Colonic mucosa (tissue), 4 donors: ENCODE results near the gene PLPPR3. TPM values are rescaled to one million over a fixed set of nuclear protein-coding genes. Genes with fewer than 3 reads are reported as not detected.
A peak's percentile ranks its signal among the peaks of the same experiment; 100 is the strongest.

Source experiments
- DNase-seq: peaks from one replicate; pipeline ENCODE4 v3.0.0-alpha.2; 2020
- H3K27ac ChIP-seq: fragments of 200-600 bp; one replicate; pipeline ENCODE4 v1.8.0; 2021
- H3K27me3 ChIP-seq: fragments of 200-600 bp; one replicate; pipeline ENCODE4 v1.8.0; 2021
- H3K36me3 ChIP-seq: fragments of 200-600 bp; one replicate; pipeline ENCODE4 v1.8.0; 2021
- H3K4me1 ChIP-seq: fragments of 200-600 bp; one replicate; pipeline ENCODE4 v1.8.0; 2021; ENCODE audit warnings: mild to moderate bottlenecking
- H3K4me3 ChIP-seq: fragments of 200-600 bp; one replicate; pipeline ENCODE4 v1.8.0; 2021
- H3K9ac ChIP-seq, 2 donors: one replicate each; pipeline ENCODE4 v1.7.0; 2013; ENCODE audit warnings: control low read depth in 2 of 2, low read depth in 2 of 2, low read length in 2 of 2
- H3K9me3 ChIP-seq: fragments of 200-600 bp; one replicate; pipeline ENCODE4 v1.8.0; 2021
- intact Hi-C: fragments of 100-400 bp; cut with DNase I; formaldehyde crosslinking; loops from one replicate; pipeline ENCODE4 v1.14.1; 2022
- total RNA-seq, 2 donors: library from RNA; stranded (reverse); fragmentation: NEBNext Ultra II Directional in 1 of 2; extraction: Animal tissue kit (Norgen Biotek cat#: 25700) in 1 of 2; gene quantifications; one replicate each; pipeline ENCODE4 v1.2.1, GENCODE V29; 2021
- TF ChIP-seq, protein P1 (sequence below): fragments of 200-600 bp; IDR thresholded peaks from one replicate; pipeline ENCODE4 v1.8.0; 2022; ENCODE audit warnings: antibody characterized with exemption, mild to moderate bottlenecking
- donor health status: healthy.
- donor health status: DM: no; HTN: no; CAD: no.
- donor health status: DM: no; HTN: no; CAD: no.

Gene PLPPR3
- total RNA-seq, 2 donors from 2014 or later = 0.22 TPM; not detected in 1

DNA sequence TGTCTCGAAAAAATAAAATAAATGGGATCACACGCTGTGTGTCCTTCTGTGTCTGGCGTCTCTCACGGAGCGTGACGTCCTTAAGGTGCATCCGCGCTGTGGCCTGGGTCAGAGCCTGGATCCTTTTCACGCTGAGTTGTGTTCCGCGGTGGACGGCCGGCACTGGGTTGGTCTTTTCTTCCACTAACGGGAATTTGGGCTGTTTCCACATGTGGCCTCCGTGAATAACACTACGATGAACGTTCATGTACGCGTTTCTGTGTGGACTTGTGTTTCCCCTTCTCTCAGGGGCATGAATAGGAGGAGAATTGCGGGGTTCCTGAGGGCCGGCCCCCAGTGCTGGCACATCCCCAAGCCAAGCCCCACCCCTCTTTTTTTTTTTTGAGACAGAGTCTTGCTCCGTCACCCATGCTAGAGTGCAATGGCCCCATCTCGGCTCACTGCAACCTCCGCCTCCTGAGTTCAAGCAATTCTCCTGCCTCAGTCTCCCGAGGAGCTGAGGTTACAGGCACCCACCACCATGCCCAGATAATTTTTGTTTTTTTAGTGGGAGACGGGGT is 30.7 kb downstream of the PLPPR3 start:
- Histone ChIP-seq H3K27ac (no peak overlapping the region), H3K36me3 (no peaks in the 10 kb centered on the region), H3K9me3 (no peaks in the 10 kb centered on the region), H3K4me1 (no peaks in the 10 kb centered on the region), H3K9ac (no peak overlapping the region), H3K4me3 (no peak overlapping the region), H3K27me3 (no peaks in the 10 kb centered on the region)
- no peak for DNase-seq
- intact Hi-C loops = no loop called here
- TF ChIP-seq, protein P1, sequence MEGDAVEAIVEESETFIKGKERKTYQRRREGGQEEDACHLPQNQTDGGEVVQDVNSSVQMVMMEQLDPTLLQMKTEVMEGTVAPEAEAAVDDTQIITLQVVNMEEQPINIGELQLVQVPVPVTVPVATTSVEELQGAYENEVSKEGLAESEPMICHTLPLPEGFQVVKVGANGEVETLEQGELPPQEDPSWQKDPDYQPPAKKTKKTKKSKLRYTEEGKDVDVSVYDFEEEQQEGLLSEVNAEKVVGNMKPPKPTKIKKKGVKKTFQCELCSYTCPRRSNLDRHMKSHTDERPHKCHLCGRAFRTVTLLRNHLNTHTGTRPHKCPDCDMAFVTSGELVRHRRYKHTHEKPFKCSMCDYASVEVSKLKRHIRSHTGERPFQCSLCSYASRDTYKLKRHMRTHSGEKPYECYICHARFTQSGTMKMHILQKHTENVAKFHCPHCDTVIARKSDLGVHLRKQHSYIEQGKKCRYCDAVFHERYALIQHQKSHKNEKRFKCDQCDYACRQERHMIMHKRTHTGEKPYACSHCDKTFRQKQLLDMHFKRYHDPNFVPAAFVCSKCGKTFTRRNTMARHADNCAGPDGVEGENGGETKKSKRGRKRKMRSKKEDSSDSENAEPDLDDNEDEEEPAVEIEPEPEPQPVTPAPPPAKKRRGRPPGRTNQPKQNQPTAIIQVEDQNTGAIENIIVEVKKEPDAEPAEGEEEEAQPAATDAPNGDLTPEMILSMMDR = no peak

DNA sequence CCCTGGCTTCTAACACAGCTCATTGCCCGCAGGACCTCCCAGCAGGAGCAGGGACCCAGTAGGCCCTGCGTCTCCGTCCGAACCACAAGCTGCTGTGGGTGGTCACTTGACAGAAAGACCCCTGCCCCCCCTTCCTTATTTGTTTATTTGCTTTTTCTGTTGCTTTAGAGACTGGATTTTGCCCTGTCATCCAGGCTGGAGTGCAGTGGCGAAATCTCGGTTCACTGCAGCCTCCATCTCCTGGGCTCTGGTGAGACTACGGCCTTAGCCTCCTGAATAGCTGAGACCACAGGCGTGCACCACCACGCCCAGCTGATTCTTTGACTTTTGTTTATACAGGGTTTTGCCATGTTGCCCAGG is 32.1 kb downstream of the PLPPR3 start:
- DNase-seq = no peak
- no peaks in the 10 kb centered on the region for H3K36me3 ChIP-seq
- no peak overlapping the region for H3K4me3 ChIP-seq
- TF ChIP-seq, protein P1 = no peak
- H3K9me3 ChIP-seq = no peaks in the 10 kb centered on the region
- no peaks in the 10 kb centered on the region for H3K4me1 ChIP-seq
- H3K9ac ChIP-seq = no peak overlapping the region
- H3K27ac ChIP-seq = peak overlapping the region; percentile 6
- no peaks in the 10 kb centered on the region for H3K27me3 ChIP-seq
- intact Hi-C loops = no loop called here

DNA sequence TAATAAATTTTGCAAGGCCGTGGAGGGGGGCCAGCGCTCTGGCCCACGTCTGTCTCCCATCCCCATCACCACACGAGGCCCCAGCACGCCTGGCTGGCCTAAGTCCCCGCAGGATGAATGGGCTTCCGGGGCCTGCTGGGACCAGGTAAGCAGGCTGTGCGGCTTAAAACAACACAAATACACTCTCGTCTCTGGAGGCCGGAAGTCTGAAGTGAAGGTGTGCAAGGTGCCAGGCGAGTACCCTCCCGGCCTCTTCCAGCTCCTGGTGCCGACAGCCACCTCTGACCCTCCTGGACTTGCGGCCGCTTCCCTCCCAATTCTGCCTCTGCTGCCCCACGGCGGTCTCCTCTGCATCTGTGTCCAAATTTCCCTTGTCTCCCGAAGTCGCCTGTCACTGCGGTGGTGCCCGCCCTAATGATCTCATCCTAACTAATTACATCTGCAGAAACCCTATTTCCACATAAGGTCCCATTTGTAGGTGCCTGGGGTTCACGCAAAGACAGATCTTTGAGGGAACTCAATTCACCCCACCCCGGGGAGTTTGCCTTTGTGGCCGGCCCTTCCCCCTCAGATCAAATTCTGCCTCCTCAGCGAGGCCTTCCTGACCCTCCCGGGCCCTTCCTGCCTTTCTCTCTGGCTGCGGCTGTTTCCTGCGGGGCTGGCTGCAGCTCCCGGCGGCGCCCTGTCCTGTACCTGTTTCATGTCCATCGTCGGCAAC is 32.6 kb downstream of the PLPPR3 start:
- H3K27me3 ChIP-seq = no peaks in the 10 kb centered on the region
- no peaks in the 10 kb centered on the region for H3K4me1 ChIP-seq
- H3K27ac ChIP-seq = peak overlapping the region; percentile 6
- TF ChIP-seq, protein P1 = no peak
- intact Hi-C loops = no loop called here
- H3K9me3 ChIP-seq = no peaks in the 10 kb centered on the region
- DNase-seq = no peak
- no peak overlapping the region for H3K4me3 ChIP-seq
- H3K9ac ChIP-seq = peak overlapping the region in 1 of 2 donors; percentile 2
- no peaks in the 10 kb centered on the region for H3K36me3 ChIP-seq

DNA sequence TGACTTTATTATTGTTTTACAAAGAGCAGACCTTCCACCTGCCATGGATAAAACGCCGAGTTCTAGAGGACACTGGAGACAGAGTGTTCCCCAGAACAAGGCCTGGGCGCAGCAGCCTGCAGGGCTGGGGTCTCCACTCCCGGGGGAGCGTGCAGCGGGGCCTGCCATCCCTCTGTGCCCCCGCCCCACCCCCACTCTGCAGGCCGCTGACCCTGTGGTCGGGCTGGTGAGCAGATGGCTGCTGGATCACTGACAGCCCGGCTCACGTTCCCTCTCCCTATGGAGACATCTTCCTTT is 33.1 kb downstream of the PLPPR3 start:
- Histone ChIP-seq H3K4me1 (no peaks in the 10 kb centered on the region), H3K4me3 (no peak overlapping the region), H3K27ac (no peak overlapping the region), H3K9me3 (no peaks in the 10 kb centered on the region), H3K27me3 (no peaks in the 10 kb centered on the region), H3K36me3 (no peaks in the 10 kb centered on the region), H3K9ac (no peak overlapping the region)
- intact Hi-C loops = no loop called here
- no peak for DNase-seq
- TF ChIP-seq, protein P1 = no peak

DNA sequence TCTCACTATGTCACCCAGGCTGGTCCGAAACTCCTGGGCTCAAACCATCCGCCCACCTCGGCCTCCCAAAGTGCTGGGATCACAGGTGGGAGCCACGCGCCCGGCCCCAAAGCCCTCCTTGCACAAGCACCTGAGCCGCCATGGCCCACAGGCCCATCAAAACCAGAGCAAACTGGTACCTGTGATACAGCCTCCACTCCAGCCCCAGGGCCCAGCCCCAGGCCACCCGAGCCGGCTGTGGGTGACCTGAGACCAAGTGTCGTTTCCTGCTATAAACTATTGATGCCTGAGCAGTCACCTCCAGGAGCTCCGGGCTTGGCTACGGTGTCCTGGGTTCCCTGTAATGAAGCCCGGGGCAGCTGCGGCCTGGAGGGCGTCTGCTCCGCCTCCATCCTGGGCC is 34.2 kb downstream of the PLPPR3 start:
- Histone ChIP-seq H3K9ac (no peak overlapping the region), H3K27ac (no peak overlapping the region), H3K27me3 (no peaks in the 10 kb centered on the region), H3K9me3 (no peaks in the 10 kb centered on the region), H3K4me3 (no peak overlapping the region), H3K4me1 (no peaks in the 10 kb centered on the region), H3K36me3 (no peaks in the 10 kb centered on the region)
- no peak for DNase-seq
- TF ChIP-seq, protein P1 = no peak
- intact Hi-C loops = no loop called here
